Prostate gland (tissue), 2 donors: Measurements from ENCODE around the gene PABPN1. TPM values are rescaled to one million over a fixed set of nuclear protein-coding genes. Genes with fewer than 3 reads are reported as not detected.
A peak's percentile ranks its signal among the peaks of the same experiment; 100 is the strongest.

ENCODE experiments used
- DNase-seq: peaks from one replicate; pipeline ENCODE4 v3.0.0-alpha.2; 2019; ENCODE audit warnings: low spot score
- H3K27ac ChIP-seq, 2 donors: fragments of 200-600 bp; sonication (generic); 2 replicates each; pipeline ENCODE4 v1.5.1; 2017 to 2019
- H3K27me3 ChIP-seq: fragments of 200-600 bp; sonication (generic); replicated peaks from 2 replicates; pipeline ENCODE4 v1.5.1; 2019; ENCODE audit not compliant: insufficient read depth
- H3K36me3 ChIP-seq, 2 donors: fragments of 200-600 bp; sonication (generic); 1 replicate in 1 of 2; 2 replicates in 1 of 2; pipeline versions ENCODE4 v1.5.1 to v1.8.1; 2017 to 2019
- H3K4me1 ChIP-seq: fragments of 200-600 bp; sonication (generic); replicated peaks from 2 replicates; pipeline ENCODE4 v1.5.1; 2019
- H3K4me3 ChIP-seq, 2 donors: fragments of 200-600 bp; sonication (generic); 2 replicates each; pipeline ENCODE4 v1.5.1; 2017 to 2019
- H3K9me3 ChIP-seq: fragments of 200-600 bp; sonication (generic); 2 replicates; pipeline ENCODE4 v1.5.1; 2017
- CTCF ChIP-seq, 4 experiments: fragments of 200-600 bp in 2 of 4; fragments of 450-650 bp in 2 of 4; sonication (generic) in 2 of 4; IDR thresholded peaks; 1 replicate in 3 of 4; 2 replicates in 1 of 4; pipeline ENCODE4 v1.5.1; 2016 to 2019; ENCODE audit warnings: antibody characterized with exemption in 4 of 4, mild to moderate bottlenecking in 2 of 4, moderate library complexity in 2 of 4
- POLR2A ChIP-seq: fragments of 450-650 bp; IDR thresholded peaks from one replicate; pipeline ENCODE4 v1.6.1; 2016; ENCODE audit warnings: antibody characterized with exemption, mild to moderate bottlenecking
- POLR2AphosphoS5 ChIP-seq: sonication (generic); formaldehyde crosslinking; IDR thresholded peaks from one replicate; pipeline ENCODE4 v1.6.1; 2017; ENCODE audit warnings: antibody characterized with exemption
- WGBS: methylation state at CpG from one replicate; pipeline ENCODE4 v1.1.5; 2018; 5-methylcytosine and 5-hydroxymethylcytosine counted together
- intact Hi-C: fragments of 100-400 bp; cut with DNase I; formaldehyde crosslinking; loops from one replicate; pipeline ENCODE4 v1.14.2; 2022
- total RNA-seq, 2 donors: library from RNA; depleted of rRNA; stranded (reverse); fragments of >200 nt; gene quantifications; one replicate each; pipeline ENCODE4 v1.1.0, GENCODE V29; 2016

Gene PABPN1
- total RNA-seq, 2 donors from 2014 or later: 62.7 to 113 TPM

- WGBS: 82% methylated on average over 17 of the region's 17 CpGs
- Histone ChIP-seq H3K4me3 (peak overlapping the region in 1 of 2 donors; percentile 28), H3K4me1 (no peaks in the 10 kb centered on the region), H3K9me3 (no peaks in the 10 kb centered on the region), H3K27ac (peak overlapping the region; percentile 91 to 98), H3K36me3 (peaks cover 0 to 6% of the 10 kb centered on the region in 2 donors), H3K27me3 (no peaks in the 10 kb centered on the region)
- TF ChIP-seq POLR2AphosphoS5: no peak
- TF ChIP-seq POLR2A: no peak
- no peak for TF ChIP-seq CTCF (IDR thresholded peaks at IDR 0.05)
- intact Hi-C loops: loop anchor here (2.0 to 10.0 kb wide), 3 partner anchors 13 to 245 kb away; partner anchors contain the start of genes AP1G2, BCL2L2 and NGDN
- DNase-seq: no peak
These were observed 1.3 kb upstream of the PABPN1 start for GRCh38 chr14:23319746-23320583.

- H3K36me3 ChIP-seq: peaks cover 0 to 7% of the 10 kb centered on the region in 2 donors
- H3K27me3 ChIP-seq: no peaks in the 10 kb centered on the region
- 1% methylated on average over 42 of the region's 64 CpGs for WGBS
- peak overlapping the region; percentile 98 for H3K27ac ChIP-seq
- DNase-seq: peak; percentile 18
- TF ChIP-seq POLR2AphosphoS5: no peak
- TF ChIP-seq POLR2A: no peak
- TF ChIP-seq CTCF (IDR thresholded peaks at IDR 0.05): no peak
- intact Hi-C loops: loop anchor here (2.0 to 10.0 kb wide), 3 partner anchors 15 to 243 kb away; partner anchors contain the start of genes AP1G2, BCL2L2 and NGDN
- H3K4me1 ChIP-seq: no peaks in the 10 kb centered on the region
- no peaks in the 10 kb centered on the region for H3K9me3 ChIP-seq
- peak overlapping the region; percentile 96 to 98 for H3K4me3 ChIP-seq
These were observed 603 bp downstream of the PABPN1 start for GRCh38 chr14:23321572-23322547.

- TF ChIP-seq CTCF (IDR thresholded peaks at IDR 0.05) (no peak), POLR2A (no peak), POLR2AphosphoS5 (no peak)
- Histone ChIP-seq H3K27me3 (no peaks in the 10 kb centered on the region), H3K27ac (peak overlapping the region; percentile 98), H3K4me1 (no peaks in the 10 kb centered on the region), H3K4me3 (peak overlapping the region; percentile 96 to 98), H3K9me3 (no peaks in the 10 kb centered on the region), H3K36me3 (peaks cover 0 to 7% of the 10 kb centered on the region in 2 donors)
- WGBS: 39% methylated on average over 10 of the region's 10 CpGs
- intact Hi-C loops: loop anchor here (5.0 to 10.0 kb wide), 2 partner anchors 144 to 242 kb away; partner anchors contain the start of genes AP1G2 and NGDN
- DNase-seq: no peak
These were observed 1.6 kb downstream of the PABPN1 start for GRCh38 chr14:23322568-23323517.

- 82% methylated on average over 18 of the region's 18 CpGs for WGBS
- no peak overlapping the region for H3K27ac ChIP-seq
These were observed 2.7 kb downstream of the PABPN1 start for GRCh38 chr14:23323838-23324454.

More at GRCh38 chr14:23323838-23324454, 2.7 kb downstream of the PABPN1 start:
- no peaks in the 10 kb centered on the region for H3K9me3 ChIP-seq
- no peaks in the 10 kb centered on the region for H3K4me1 ChIP-seq
- TF ChIP-seq CTCF (IDR thresholded peaks at IDR 0.05) (no peak), POLR2AphosphoS5 (no peak), POLR2A (no peak)
- peaks cover 0 to 7% of the 10 kb centered on the region in 2 donors for H3K36me3 ChIP-seq
- H3K27me3 ChIP-seq: no peaks in the 10 kb centered on the region
- H3K4me3 ChIP-seq: no peak overlapping the region
- intact Hi-C loops: loop anchor here (5.0 to 10.0 kb wide), 2 partner anchors 143 to 241 kb away; partner anchors contain the start of genes AP1G2 and NGDN
- DNase-seq: no peak
